Testis (tissue), 3 donors: ENCODE measurements around the gene TBX4. TPM values are rescaled to one million over a fixed set of nuclear protein-coding genes. Genes with fewer than 3 reads are reported as not detected.

Experiments used
- DNase-seq: peaks from one replicate; pipeline ENCODE4 v3.0.0-alpha.2; 2019
- H3K27ac ChIP-seq, 2 donors: fragments of 200-600 bp; sonication (generic); one replicate each; pipeline ENCODE4 v1.5.1; 2019
- H3K27me3 ChIP-seq: fragments of 200-600 bp; sonication (generic); one replicate; pipeline ENCODE4 v1.5.1; 2019
- H3K36me3 ChIP-seq: fragments of 200-600 bp; sonication (generic); one replicate; pipeline ENCODE4 v1.5.1; 2017; ENCODE audit warnings: low read depth; ENCODE audit errors: missing control alignments
- H3K4me1 ChIP-seq: fragments of 200-600 bp; sonication (generic); one replicate; pipeline ENCODE4 v1.5.1; 2019
- H3K4me3 ChIP-seq, 2 donors: fragments of 200-600 bp; sonication (generic); one replicate each; pipeline ENCODE4 v1.5.1; 2017 to 2019
- H3K9me3 ChIP-seq: fragments of 200-600 bp; sonication (generic); one replicate; pipeline ENCODE4 v1.5.1; 2017
- POLR2A ChIP-seq: fragments of 450-650 bp; IDR thresholded peaks from one replicate; pipeline ENCODE4 v1.6.1; 2017; ENCODE audit warnings: antibody characterized with exemption, mild to moderate bottlenecking, moderate library complexity
- WGBS, 2 donors: methylation state at CpG; one replicate each; pipeline ENCODE4 v1.1.5; 2018; 5-methylcytosine and 5-hydroxymethylcytosine counted together
- intact Hi-C: fragments of 100-400 bp; cut with DNase I; formaldehyde crosslinking; loops from one replicate; pipeline ENCODE4 v1.15.1; 2023; ENCODE audit warnings: low total_unique reads
- polyA plus RNA-seq: library from polyadenylated mRNA; stranded (reverse); fragments of 350-450 nt; fragmentation: Illumina TruSeq; extraction: RNeasy Lipid Tissue Mini Kit (QIAGEN cat#74804); gene quantifications from one replicate; pipeline ENCODE4 v1.2.3, GENCODE V29; 2014; ENCODE audit warnings: low read depth, low replicate concordance; ENCODE audit not compliant: insufficient read depth
- total RNA-seq, 2 donors: library from RNA; depleted of rRNA; stranded (reverse); fragments of >200 nt; gene quantifications; one replicate each; pipeline ENCODE4 v1.2.3, GENCODE V29; 2016
- TF ChIP-seq, protein P1 (sequence below), 3 experiments: fragments of 450-650 bp in 2 of 3; fragments of 200-600 bp in 1 of 3; sonication (generic) in 1 of 3; IDR thresholded peaks; one replicate each; pipeline ENCODE4 v1.5.1; 2016 to 2019; ENCODE audit warnings: antibody characterized with exemption in 3 of 3, mild to moderate bottlenecking in 2 of 3, moderate library complexity in 1 of 3

The TBX4 gene
- total and polyA plus RNA-seq, 3 donors from 2014 or later: 1.5 to 3.2 (median 1.7) TPM

DNA sequence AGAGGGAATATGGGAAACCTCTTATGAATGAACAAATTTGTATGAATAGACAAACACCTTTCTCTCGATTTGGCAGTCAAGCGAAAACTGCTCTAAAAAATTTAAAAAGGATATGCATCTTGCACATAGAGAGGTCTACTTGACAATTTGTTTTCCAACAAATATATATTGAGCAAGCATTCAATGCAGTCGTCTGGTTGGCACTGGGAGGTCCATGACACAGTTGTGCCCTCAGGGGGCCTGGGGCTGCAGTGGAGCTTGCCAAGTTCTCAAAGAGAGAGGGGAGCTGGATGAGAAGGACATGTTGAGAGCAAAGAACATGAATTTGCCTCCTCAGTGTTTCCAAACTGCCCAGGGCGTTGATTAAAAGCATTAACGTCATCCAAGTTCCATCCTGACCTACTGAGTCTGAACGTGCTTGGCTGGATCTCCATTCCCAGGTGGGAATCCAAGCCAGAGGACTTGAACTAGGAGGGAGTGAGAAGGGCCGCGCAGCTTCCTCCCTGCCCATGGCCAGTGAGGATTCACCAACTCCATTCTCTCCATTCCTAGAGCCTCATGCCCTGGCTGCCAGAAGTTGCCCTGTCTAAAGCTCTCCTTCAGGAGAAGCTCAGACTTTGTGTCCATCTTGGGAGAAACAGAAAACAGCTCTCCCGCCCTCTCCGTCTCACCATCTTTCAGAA, 28.1 kb upstream of the TBX4 start:
- Histone ChIP-seq H3K4me3 (no peak overlapping the region), H3K36me3 (no peaks in the 10 kb centered on the region), H3K27ac (no peak overlapping the region), H3K27me3 (no peaks in the 10 kb centered on the region), H3K9me3 (no peaks in the 10 kb centered on the region), H3K4me1 (no peaks in the 10 kb centered on the region)
- intact Hi-C loops: no loop called here
- 84 to 88% methylated on average over 10 of the region's 10 CpGs for WGBS, 2 donors
- DNase-seq: no peak
- TF ChIP-seq, protein P1, sequence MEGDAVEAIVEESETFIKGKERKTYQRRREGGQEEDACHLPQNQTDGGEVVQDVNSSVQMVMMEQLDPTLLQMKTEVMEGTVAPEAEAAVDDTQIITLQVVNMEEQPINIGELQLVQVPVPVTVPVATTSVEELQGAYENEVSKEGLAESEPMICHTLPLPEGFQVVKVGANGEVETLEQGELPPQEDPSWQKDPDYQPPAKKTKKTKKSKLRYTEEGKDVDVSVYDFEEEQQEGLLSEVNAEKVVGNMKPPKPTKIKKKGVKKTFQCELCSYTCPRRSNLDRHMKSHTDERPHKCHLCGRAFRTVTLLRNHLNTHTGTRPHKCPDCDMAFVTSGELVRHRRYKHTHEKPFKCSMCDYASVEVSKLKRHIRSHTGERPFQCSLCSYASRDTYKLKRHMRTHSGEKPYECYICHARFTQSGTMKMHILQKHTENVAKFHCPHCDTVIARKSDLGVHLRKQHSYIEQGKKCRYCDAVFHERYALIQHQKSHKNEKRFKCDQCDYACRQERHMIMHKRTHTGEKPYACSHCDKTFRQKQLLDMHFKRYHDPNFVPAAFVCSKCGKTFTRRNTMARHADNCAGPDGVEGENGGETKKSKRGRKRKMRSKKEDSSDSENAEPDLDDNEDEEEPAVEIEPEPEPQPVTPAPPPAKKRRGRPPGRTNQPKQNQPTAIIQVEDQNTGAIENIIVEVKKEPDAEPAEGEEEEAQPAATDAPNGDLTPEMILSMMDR (IDR thresholded peaks at IDR 0.05): no peak
- TF ChIP-seq POLR2A: no peak

DNA sequence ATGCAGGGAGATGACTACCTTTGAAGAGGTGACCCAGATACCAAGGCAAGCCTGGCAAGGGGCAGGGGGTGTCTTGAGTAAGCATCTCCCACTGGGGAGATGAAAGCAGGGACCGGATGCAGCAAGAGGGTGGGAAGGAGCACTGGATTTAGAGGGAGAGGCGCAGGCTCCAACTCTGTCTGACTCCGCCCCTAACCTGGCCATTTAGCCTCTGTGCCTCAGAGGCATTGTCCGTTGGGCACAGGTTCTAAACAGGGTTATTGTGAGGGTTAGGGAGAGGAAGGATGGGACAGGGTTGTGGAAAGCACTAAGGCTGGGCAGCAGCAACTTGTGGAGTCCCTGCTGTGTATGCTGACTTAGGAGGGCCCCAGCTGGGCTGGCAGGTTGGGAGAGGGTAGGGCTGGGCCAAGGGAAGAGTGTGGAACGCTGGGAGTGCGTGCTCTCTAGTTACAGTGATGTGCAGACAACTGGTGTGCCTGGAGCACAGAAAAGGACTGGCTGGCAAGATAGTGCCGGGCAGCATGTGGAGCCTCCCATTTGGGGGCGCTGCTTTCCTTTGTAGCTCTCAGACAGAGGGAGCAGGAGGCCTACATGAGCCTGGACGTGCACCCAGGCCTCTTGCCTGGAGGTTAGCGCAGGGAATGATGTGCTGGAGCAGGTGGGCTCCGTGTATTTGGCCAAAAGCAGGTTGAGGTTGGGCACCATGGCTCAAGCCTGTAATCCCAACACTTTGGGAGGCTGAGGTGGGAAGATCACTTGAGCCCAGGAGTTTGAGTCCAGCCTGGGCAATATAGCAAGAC, 26.3 kb upstream of the TBX4 start:
- Histone ChIP-seq H3K27me3 (no peaks in the 10 kb centered on the region), H3K4me3 (no peak overlapping the region), H3K4me1 (no peaks in the 10 kb centered on the region), H3K36me3 (no peaks in the 10 kb centered on the region), H3K9me3 (no peaks in the 10 kb centered on the region), H3K27ac (no peak overlapping the region)
- no peak for TF ChIP-seq POLR2A
- TF ChIP-seq, protein P1 (IDR thresholded peaks at IDR 0.05): no peak
- 53 to 59% methylated on average over 11 of the region's 11 CpGs for WGBS, 2 donors
- intact Hi-C loops: no loop called here
- no peak for DNase-seq

DNA sequence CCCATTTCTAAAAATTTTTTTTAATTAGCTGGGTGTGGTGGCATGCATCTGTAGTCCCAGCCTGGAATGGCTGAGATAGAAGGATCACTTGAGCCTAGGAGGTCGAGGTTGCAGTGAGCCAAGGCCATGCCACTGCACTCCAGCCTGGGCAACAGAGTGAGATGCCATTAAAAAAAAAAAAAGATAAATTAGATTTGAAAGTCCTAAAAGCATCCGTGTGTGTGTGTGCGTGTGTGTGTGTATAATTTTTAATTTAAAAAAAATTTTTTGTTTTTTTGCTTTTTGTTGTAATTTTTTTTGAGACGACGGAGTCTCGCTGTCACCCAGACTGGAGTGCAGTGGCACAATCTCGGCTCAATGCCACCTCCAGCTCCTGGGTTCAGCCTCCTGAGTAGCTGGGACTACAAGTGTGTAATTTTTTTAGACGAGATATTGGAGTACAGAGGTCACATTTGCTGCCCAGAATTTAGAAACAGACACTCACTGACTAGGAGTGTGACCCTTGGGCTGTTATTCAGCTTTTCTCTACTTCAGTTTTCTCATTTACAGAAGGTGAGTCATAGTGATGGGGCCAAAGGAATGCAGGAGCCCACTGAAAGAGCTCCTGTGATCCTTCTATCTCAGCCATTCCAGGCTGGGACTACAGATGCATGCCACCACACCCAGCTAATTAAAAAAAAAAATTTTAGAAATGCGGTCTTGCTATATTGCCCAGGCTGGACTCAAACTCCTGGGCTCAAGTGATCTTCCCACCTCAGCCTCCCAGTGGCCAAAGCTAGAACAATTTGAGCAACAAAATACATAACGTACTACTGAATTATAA, 25.5 kb upstream of the TBX4 start:
- Histone ChIP-seq H3K4me1 (no peaks in the 10 kb centered on the region), H3K4me3 (no peak overlapping the region), H3K36me3 (no peaks in the 10 kb centered on the region), H3K27ac (no peak overlapping the region), H3K27me3 (no peaks in the 10 kb centered on the region), H3K9me3 (no peaks in the 10 kb centered on the region)
- TF ChIP-seq POLR2A: no peak
- TF ChIP-seq, protein P1 (IDR thresholded peaks at IDR 0.05): no peak
- intact Hi-C loops: no loop called here
- 88 to 89% methylated on average over 10 of the region's 10 CpGs for WGBS, 2 donors
- DNase-seq: no peak

DNA sequence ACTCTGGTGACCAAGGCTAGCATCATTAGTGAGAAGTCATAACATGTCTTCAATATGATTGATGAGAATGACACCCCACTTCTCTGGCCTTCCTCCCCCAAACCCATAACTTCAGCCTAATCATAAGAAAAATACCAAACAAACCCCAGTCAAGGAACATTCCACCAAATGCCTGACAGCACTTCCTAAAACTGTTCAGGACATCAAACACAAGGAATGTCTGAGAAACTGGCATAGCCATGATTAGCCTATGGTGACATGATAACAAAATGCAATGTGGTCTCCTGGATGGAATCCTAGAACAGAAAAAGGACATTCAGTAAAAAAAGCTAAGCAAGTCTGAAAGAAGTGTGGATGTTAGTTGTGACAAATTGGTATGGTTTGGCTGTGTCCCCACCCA, 24.7 kb upstream of the TBX4 start:
- Histone ChIP-seq H3K9me3 (no peaks in the 10 kb centered on the region), H3K36me3 (no peaks in the 10 kb centered on the region), H3K27ac (no peak overlapping the region), H3K4me1 (no peaks in the 10 kb centered on the region), H3K4me3 (no peak overlapping the region), H3K27me3 (no peaks in the 10 kb centered on the region)
- intact Hi-C loops: no loop called here
- TF ChIP-seq, protein P1 (IDR thresholded peaks at IDR 0.05): no peak
- no peak for TF ChIP-seq POLR2A
- no peak for DNase-seq
